Measurements from ENCODE around the gene SF3B3. TPM values are rescaled to one million over a fixed set of nuclear protein-coding genes. Genes with fewer than 3 reads are reported as not detected.
A peak's percentile ranks its signal among the peaks of the same experiment; 100 is the strongest.
"Not testable (repeated sequence)": the region's sequence is repeated elsewhere in the genome, so short reads cannot be mapped to it uniquely, and the experiment has no call there.

Gene SF3B3
- polyA plus RNA-seq, 3 donors = 367 to 388 (median 382) TPM

GRCh38 chr16:70576431-70577255 lies 53.0 kb downstream of the SF3B3 start:
- peak in 2 of 11 donors; percentile 28 for DNase-seq (ENCODE audit: extremely low read depth in 1 of 11, low read depth in 9 of 11, low spot score in 4 of 11)

GRCh38 chr16:70577256-70577698 lies 53.7 kb downstream of the SF3B3 start:
- no peak for DNase-seq (ENCODE audit: extremely low read depth in 1 of 11, low read depth in 9 of 11, low spot score in 4 of 11)

GRCh38 chr16:70578035-70578434 lies 54.4 kb downstream of the SF3B3 start:
- no peak for DNase-seq (ENCODE audit: extremely low read depth in 1 of 11, low read depth in 9 of 11, low spot score in 4 of 11)

GRCh38 chr16:70579248-70579647 lies 55.6 kb downstream of the SF3B3 start:
- DNase-seq (ENCODE audit: extremely low read depth in 1 of 11, low read depth in 9 of 11, low spot score in 4 of 11) = no peak

- no peak for DNase-seq (ENCODE audit: extremely low read depth in 1 of 11, low read depth in 9 of 11, low spot score in 4 of 11)
These were observed 56.3 kb downstream of the SF3B3 start for GRCh38 chr16:70579648-70580630.

- DNase-seq (ENCODE audit: extremely low read depth in 1 of 11, low read depth in 9 of 11, low spot score in 4 of 11) = no peak
These were observed 58.8 kb downstream of the SF3B3 start for GRCh38 chr16:70582280-70582978.

GRCh38 chr16:70586731-70587130 lies 63.1 kb downstream of the SF3B3 start:
- DNase-seq (ENCODE audit: extremely low read depth in 1 of 11, low read depth in 9 of 11, low spot score in 4 of 11) = no peak

GRCh38 chr16:70588565-70588964 lies 64.9 kb downstream of the SF3B3 start:
- no peak for DNase-seq (ENCODE audit: extremely low read depth in 1 of 11, low read depth in 9 of 11, low spot score in 4 of 11)

GRCh38 chr16:70589416-70589815 lies 65.8 kb downstream of the SF3B3 start:
- DNase-seq (ENCODE audit: extremely low read depth in 1 of 11, low read depth in 9 of 11, low spot score in 4 of 11) = not testable (repeated sequence)

- DNase-seq (ENCODE audit: extremely low read depth in 1 of 11, low read depth in 9 of 11, low spot score in 4 of 11) = no peak
These were observed 66.4 kb downstream of the SF3B3 start for GRCh38 chr16:70589998-70590471.

- DNase-seq (ENCODE audit: extremely low read depth in 1 of 11, low read depth in 9 of 11, low spot score in 4 of 11) = no peak
These were observed 67.3 kb downstream of the SF3B3 start for GRCh38 chr16:70590722-70591415.

GRCh38 chr16:70591615-70592014 lies 68.0 kb downstream of the SF3B3 start:
- DNase-seq (ENCODE audit: extremely low read depth in 1 of 11, low read depth in 9 of 11, low spot score in 4 of 11) = no peak

- DNase-seq (ENCODE audit: extremely low read depth in 1 of 11, low read depth in 9 of 11, low spot score in 4 of 11) = no peak
These were observed 68.5 kb downstream of the SF3B3 start for GRCh38 chr16:70592106-70592571.

- no peak for DNase-seq (ENCODE audit: extremely low read depth in 1 of 11, low read depth in 9 of 11, low spot score in 4 of 11)
These were observed 69.9 kb downstream of the SF3B3 start for GRCh38 chr16:70593544-70593943.

- DNase-seq (ENCODE audit: extremely low read depth in 1 of 11, low read depth in 9 of 11, low spot score in 4 of 11) = no peak
These were observed 71.0 kb downstream of the SF3B3 start for GRCh38 chr16:70594569-70594968.

- DNase-seq (ENCODE audit: extremely low read depth in 1 of 11, low read depth in 9 of 11, low spot score in 4 of 11) = no peak
These were observed 73.7 kb downstream of the SF3B3 start for GRCh38 chr16:70597135-70597835.

- no peak for DNase-seq (ENCODE audit: extremely low read depth in 1 of 11, low read depth in 9 of 11, low spot score in 4 of 11)
These were observed 75.4 kb downstream of the SF3B3 start for GRCh38 chr16:70598937-70599503.
